Right atrium auricular region (tissue), 2 donors: ENCODE measurements around the gene ALDH1B1. TPM values are rescaled to one million over a fixed set of nuclear protein-coding genes. Genes with fewer than 3 reads are reported as not detected.
A peak's percentile ranks its signal among the peaks of the same experiment; 100 is the strongest.

Experiments
- DNase-seq: peaks from one replicate; pipeline ENCODE4 v3.0.0-alpha.2; 2019; ENCODE audit warnings: low spot score
- H3K27ac ChIP-seq, 2 donors: fragments of 200-600 bp; sonication (generic); 1 replicate in 1 of 2; 2 replicates in 1 of 2; pipeline ENCODE4 v1.5.1; 2016 to 2019
- H3K27me3 ChIP-seq, 2 donors: fragments of 200-600 bp; sonication (generic); one replicate each; pipeline versions ENCODE4 v1.5.1 to v1.6.0; 2017 to 2019
- H3K36me3 ChIP-seq: fragments of 200-600 bp; sonication (generic); one replicate; pipeline ENCODE4 v1.5.1; 2016
- H3K4me1 ChIP-seq, 2 donors: fragments of 200-600 bp; sonication (generic); one replicate each; pipeline versions ENCODE4 v1.5.1 to v1.6.0; 2017 to 2019
- H3K4me3 ChIP-seq, 2 donors: fragments of 200-600 bp; sonication (generic); 1 replicate in 1 of 2; 2 replicates in 1 of 2; pipeline ENCODE4 v1.5.1; 2017 to 2019; ENCODE audit warnings: mild to moderate bottlenecking in 1 of 2, moderate library complexity in 1 of 2
- H3K9me3 ChIP-seq, 2 donors: fragments of 200-600 bp; sonication (generic); one replicate each; pipeline ENCODE4 v1.5.1; 2019
- total RNA-seq, 2 donors: library from RNA; depleted of rRNA; stranded (reverse); fragments of >200 nt; gene quantifications; one replicate each; pipeline ENCODE4 v1.1.0, GENCODE V29; 2016
- TF ChIP-seq, protein P1 (sequence below), 2 donors: fragments of 200-600 bp; sonication (generic); IDR thresholded peaks; one replicate each; pipeline ENCODE4 v1.5.1; 2019; ENCODE audit warnings: antibody characterized with exemption in 2 of 2

The ALDH1B1 gene
- total RNA-seq, 2 donors from 2014 or later, result 13.7 to 32.0 TPM

DNA sequence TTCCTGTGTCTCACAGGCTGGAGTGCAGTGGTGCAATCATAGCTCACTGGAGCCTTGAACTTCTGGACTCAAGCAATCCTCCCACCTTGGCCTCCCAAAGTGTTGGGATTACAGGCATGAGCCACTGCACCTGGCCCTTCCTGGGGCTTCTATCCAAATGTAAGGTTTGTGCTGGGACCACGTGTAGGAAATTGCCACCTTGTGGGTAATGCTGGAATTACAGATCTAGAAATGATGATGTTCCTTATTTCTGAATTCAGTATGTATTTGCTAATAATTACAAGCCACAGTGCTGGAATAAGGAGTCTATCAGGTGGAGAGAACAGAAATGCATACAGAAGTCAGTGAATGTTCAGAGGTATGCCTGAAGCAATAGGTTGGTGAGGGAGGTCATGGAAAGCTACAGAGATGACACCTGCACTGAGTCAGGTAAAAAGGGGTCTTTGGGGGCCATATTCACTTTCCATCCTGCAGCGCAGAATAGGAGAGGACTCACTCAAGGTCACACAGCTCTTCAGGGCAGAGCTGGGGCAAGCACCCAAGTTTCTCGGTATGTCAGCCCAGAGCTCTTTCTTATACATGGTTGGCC lies 40.5 kb downstream of the ALDH1B1 start:
- TF ChIP-seq, protein P1, sequence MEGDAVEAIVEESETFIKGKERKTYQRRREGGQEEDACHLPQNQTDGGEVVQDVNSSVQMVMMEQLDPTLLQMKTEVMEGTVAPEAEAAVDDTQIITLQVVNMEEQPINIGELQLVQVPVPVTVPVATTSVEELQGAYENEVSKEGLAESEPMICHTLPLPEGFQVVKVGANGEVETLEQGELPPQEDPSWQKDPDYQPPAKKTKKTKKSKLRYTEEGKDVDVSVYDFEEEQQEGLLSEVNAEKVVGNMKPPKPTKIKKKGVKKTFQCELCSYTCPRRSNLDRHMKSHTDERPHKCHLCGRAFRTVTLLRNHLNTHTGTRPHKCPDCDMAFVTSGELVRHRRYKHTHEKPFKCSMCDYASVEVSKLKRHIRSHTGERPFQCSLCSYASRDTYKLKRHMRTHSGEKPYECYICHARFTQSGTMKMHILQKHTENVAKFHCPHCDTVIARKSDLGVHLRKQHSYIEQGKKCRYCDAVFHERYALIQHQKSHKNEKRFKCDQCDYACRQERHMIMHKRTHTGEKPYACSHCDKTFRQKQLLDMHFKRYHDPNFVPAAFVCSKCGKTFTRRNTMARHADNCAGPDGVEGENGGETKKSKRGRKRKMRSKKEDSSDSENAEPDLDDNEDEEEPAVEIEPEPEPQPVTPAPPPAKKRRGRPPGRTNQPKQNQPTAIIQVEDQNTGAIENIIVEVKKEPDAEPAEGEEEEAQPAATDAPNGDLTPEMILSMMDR (IDR thresholded peaks at IDR 0.05), result peak; percentile 54 to 71
- H3K9me3 ChIP-seq, result no peaks in the 10 kb centered on the region
- H3K27me3 ChIP-seq, result no peaks in the 10 kb centered on the region
- H3K36me3 ChIP-seq, result no peaks in the 10 kb centered on the region
- no peaks in the 10 kb centered on the region for H3K4me1 ChIP-seq
- peak; percentile 4 for DNase-seq
- H3K27ac ChIP-seq, result no peak overlapping the region
- H3K4me3 ChIP-seq, result no peak overlapping the region

DNA sequence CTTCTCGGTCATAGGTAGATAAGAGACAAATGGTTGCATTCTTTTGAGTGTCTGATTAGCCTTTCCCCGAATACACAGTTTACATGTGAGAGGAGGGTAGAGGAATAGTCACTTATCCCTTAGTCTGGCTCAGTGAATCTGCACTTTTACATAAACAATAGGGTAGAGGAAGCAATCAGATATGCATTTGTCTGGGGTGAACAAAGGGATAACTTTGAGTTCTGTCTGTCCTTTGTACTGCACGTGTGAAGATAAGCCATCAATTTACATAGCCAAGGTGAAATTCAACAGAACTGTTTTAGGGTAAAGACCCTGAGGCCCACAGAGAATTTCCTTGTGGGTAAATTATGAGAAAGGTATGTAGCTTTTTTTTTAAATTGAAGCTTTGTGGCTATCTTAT lies 41.9 kb downstream of the ALDH1B1 start:
- H3K4me1 ChIP-seq, result no peaks in the 10 kb centered on the region
- no peaks in the 10 kb centered on the region for H3K27me3 ChIP-seq
- DNase-seq, result no peak
- H3K36me3 ChIP-seq, result no peaks in the 10 kb centered on the region
- TF ChIP-seq, protein P1 (IDR thresholded peaks at IDR 0.05), result no peak
- no peak overlapping the region for H3K27ac ChIP-seq
- H3K4me3 ChIP-seq, result no peak overlapping the region
- no peaks in the 10 kb centered on the region for H3K9me3 ChIP-seq

GRCh38 chr9:38434853-38435252 lies 42.4 kb downstream of the ALDH1B1 start:
- no peaks in the 10 kb centered on the region for H3K4me1 ChIP-seq
- H3K9me3 ChIP-seq, result no peaks in the 10 kb centered on the region
- H3K27me3 ChIP-seq, result no peaks in the 10 kb centered on the region
- no peaks in the 10 kb centered on the region for H3K36me3 ChIP-seq
- no peak overlapping the region for H3K4me3 ChIP-seq
- no peak overlapping the region for H3K27ac ChIP-seq
- peak; percentile 11 for DNase-seq
- TF ChIP-seq, protein P1 (IDR thresholded peaks at IDR 0.05), result no peak

DNA sequence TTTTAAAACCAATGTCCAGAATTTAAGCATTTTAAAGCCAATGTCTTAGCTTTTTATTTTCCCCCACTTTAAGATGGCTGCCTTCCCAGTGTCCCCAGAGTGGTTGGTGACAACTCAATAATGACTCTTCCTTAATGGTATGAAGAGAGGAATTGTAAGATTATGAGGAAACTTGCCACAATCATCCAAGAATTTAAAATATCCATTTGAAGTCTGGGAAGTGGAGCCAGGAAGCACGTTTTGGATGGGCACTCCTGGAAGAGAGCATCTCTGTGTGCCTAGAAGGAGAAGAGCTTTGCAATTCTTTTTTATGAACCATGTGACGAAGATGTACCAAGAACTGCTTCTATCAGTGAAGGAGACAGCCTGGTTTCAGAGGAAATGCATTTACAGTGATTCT lies 43.0 kb downstream of the ALDH1B1 start:
- H3K36me3 ChIP-seq, result no peaks in the 10 kb centered on the region
- TF ChIP-seq, protein P1 (IDR thresholded peaks at IDR 0.05), result no peak
- H3K27ac ChIP-seq, result no peak overlapping the region
- H3K4me3 ChIP-seq, result no peak overlapping the region
- H3K4me1 ChIP-seq, result no peaks in the 10 kb centered on the region
- H3K9me3 ChIP-seq, result no peaks in the 10 kb centered on the region
- H3K27me3 ChIP-seq, result no peaks in the 10 kb centered on the region
- no peak for DNase-seq

DNA sequence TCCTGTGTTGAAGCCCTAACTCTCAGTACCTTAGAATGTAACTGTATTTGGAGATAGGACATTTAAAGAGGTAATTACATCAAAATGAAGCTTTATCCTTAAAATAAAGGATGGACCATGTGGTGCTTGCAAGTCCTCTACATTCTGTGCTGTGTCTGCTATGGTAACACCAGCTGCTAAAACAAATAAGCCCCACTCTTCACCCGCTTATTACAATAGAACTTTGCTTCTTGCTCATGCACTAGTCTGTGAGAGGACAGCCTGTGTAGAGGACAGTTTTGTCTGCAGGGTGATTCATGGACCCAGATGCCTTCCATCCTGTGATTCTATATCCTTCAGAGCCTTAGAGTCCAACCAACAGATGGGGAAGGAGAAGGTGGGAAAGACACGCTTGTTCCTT lies 44.2 kb downstream of the ALDH1B1 start:
- no peak for DNase-seq
- no peaks in the 10 kb centered on the region for H3K4me1 ChIP-seq
- TF ChIP-seq, protein P1 (IDR thresholded peaks at IDR 0.05), result no peak
- H3K9me3 ChIP-seq, result no peaks in the 10 kb centered on the region
- H3K27ac ChIP-seq, result no peak overlapping the region
- H3K27me3 ChIP-seq, result no peaks in the 10 kb centered on the region
- no peak overlapping the region for H3K4me3 ChIP-seq
- H3K36me3 ChIP-seq, result no peaks in the 10 kb centered on the region

DNA sequence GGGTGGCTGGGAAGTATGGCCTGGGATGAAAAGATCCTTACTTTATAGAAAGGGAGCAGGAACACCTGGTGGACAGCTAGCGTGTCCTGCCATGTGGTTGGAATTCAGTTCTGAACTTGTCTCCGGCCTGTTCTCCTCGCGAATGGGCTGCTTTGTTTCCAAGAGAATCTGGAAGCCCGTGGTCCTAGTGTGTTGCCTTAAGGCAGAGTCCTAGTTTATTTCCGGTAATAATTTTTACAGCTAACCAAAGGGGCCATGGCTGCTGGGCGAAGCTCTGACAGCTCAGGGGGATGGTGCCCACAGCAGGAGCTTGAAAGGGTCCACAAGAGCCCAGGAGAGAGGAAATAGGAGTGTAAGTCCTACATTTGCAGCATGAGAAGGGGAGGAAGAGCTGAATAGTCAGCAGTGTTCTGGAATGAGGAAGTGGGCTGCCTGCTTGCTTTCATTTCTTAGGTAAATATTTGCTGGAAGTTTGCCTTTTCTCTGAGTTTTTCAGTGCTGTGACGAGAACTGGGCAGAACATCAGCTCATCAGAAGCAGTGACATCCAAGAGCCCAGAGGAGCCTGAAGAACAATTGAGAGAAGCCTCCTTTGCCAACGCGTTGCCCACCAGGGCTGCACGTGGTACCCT lies 44.8 kb downstream of the ALDH1B1 start:
- no peaks in the 10 kb centered on the region for H3K4me1 ChIP-seq
- no peaks in the 10 kb centered on the region for H3K9me3 ChIP-seq
- no peaks in the 10 kb centered on the region for H3K27me3 ChIP-seq
- H3K36me3 ChIP-seq, result no peaks in the 10 kb centered on the region
- TF ChIP-seq, protein P1 (IDR thresholded peaks at IDR 0.05), result no peak
- peak; percentile 34 for DNase-seq
- H3K4me3 ChIP-seq, result no peak overlapping the region
- H3K27ac ChIP-seq, result no peak overlapping the region
